Neural cell (in vitro differentiated cells): Measurements from ENCODE around the gene UBE2K.

Source experiments
- CTCF ChIP-seq: fragments of 450-650 bp; IDR thresholded peaks from 2 replicates; pipeline ENCODE4 v1.5.1; 2014; ENCODE audit warnings: antibody characterized with exemption, mild to moderate bottlenecking, moderate library complexity; ENCODE audit not compliant: poor library complexity, severe bottlenecking
- REST ChIP-seq: IDR thresholded peaks from 2 replicates; pipeline ENCODE4 v1.6.1; 2012; ENCODE audit warnings: borderline replicate concordance

- TF ChIP-seq REST (no peak), CTCF (no peak)
Observed at GRCh38 chr4:39662683-39663082, 35.3 kb upstream of the UBE2K start.
